ENCODE results near the gene SCAMP1. TPM values are rescaled to one million over a fixed set of nuclear protein-coding genes. Genes with fewer than 3 reads are reported as not detected.

The SCAMP1 gene
- total RNA-seq, 3 donors from 2014 or later = 31.2 to 52.0 (median 31.8) TPM

DNA sequence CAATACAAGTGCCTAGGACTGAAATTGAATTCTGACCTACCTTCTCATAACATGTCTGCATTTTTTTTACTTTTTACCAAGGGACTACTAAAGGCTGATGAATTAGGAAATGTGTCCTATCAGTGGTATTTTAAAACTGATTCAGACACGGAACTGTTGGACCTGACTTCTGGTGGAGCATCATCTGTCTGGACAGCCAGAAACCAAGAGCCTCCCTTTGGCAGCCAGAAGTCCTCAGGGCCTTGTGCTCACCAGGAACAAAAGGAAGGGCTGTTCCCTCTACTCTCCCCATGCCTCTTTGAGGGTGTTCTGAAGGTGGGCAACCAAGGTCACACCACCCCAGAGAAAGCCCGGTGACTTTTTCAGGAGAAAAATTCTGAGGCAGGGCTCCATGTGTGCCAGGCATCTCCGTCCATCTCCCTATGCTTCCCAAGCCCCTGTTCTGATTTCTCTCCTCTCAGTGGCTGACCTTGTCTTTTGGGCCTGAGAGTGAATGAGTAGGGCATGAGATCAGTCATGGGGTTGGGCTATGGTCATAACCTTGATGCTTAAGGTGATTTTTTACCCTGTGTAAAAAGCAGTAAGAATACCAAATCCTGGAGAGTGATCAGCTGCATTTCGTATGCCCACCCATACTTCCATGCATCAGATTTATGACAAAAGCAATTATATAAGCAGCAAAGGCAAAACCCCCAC lies 143.7 kb downstream of the SCAMP1 start:
- peaks cover 8 to 35% of the 10 kb centered on the region in 2 donors for H3K4me1 ChIP-seq
- no peaks in the 10 kb centered on the region for H3K9me3 ChIP-seq
- TF ChIP-seq, protein P1, sequence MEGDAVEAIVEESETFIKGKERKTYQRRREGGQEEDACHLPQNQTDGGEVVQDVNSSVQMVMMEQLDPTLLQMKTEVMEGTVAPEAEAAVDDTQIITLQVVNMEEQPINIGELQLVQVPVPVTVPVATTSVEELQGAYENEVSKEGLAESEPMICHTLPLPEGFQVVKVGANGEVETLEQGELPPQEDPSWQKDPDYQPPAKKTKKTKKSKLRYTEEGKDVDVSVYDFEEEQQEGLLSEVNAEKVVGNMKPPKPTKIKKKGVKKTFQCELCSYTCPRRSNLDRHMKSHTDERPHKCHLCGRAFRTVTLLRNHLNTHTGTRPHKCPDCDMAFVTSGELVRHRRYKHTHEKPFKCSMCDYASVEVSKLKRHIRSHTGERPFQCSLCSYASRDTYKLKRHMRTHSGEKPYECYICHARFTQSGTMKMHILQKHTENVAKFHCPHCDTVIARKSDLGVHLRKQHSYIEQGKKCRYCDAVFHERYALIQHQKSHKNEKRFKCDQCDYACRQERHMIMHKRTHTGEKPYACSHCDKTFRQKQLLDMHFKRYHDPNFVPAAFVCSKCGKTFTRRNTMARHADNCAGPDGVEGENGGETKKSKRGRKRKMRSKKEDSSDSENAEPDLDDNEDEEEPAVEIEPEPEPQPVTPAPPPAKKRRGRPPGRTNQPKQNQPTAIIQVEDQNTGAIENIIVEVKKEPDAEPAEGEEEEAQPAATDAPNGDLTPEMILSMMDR (IDR thresholded peaks at IDR 0.05) = no peak
- TF ChIP-seq POLR2AphosphoS5 (IDR thresholded peaks at IDR 0.05) = no peak
- TF ChIP-seq POLR2A (IDR thresholded peaks at IDR 0.05) = no peak
- no peaks in the 10 kb centered on the region for H3K36me3 ChIP-seq
- H3K27me3 ChIP-seq = no peaks in the 10 kb centered on the region
- DNase-seq (ENCODE audit: low spot score in 2 of 2) = no peak
- intact Hi-C loops (cut with DNase I; ENCODE audit: low total_unique reads) = no loop called here
- no peak overlapping the region for H3K4me3 ChIP-seq
- peak overlapping the region; percentile 84 to 89 for H3K27ac ChIP-seq

DNA sequence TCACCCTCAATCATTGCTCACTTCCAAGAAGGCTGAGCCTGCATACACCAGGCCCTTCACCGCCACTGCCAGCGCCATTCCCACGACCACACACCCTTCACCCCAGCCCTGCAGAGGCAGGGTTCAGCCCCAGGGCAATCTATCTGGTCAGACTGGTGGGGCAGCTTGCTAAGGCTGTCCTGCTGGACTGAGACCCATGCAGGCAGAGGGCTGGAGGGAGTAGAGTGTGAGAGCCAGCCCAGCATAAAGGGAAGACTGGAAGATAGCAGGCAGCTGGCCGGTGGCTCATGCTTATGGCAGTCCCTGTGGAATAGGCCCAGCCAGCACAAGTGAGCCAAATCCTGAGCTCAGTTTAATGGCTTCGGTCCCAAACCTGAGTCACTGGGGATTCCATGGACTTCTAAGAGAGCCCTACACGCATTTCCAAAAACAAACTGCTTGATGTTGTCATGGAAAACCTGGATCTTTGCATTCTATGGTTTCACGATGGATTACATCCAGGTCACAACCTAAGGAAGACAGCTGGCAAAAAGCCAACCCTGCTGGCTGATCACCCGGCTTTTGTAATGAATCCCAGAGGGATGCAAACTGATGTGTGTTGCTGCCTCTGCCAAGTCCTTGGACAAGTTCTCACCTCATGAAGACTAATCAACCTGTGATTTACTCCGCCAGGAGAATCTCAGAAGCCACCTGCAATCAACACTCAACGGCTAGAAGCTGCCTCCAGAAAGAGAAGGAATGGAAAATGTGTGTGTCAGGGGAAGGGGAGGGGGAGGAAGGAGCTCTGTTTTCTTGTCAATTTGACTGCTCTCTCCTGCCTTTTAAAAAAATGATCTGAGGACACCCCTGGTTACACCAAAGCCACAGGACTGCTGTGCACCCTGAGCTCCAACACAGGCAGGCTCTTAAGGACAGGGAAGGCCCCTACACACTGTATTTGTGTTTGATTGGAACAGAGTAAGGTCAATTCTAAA lies 144.6 kb downstream of the SCAMP1 start:
- Histone ChIP-seq H3K36me3 (no peaks in the 10 kb centered on the region), H3K4me1 (peaks cover 8 to 35% of the 10 kb centered on the region in 2 donors), H3K9me3 (no peaks in the 10 kb centered on the region), H3K4me3 (peak overlapping the region in 1 of 3 donors; percentile 2), H3K27me3 (no peaks in the 10 kb centered on the region), H3K27ac (peak overlapping the region; percentile 84 to 89)
- DNase-seq (ENCODE audit: low spot score in 2 of 2) = peak; percentile 76 to 86
- intact Hi-C loops (cut with DNase I; ENCODE audit: low total_unique reads) = no loop called here
- TF ChIP-seq POLR2AphosphoS5 (IDR thresholded peaks at IDR 0.05) (peak; percentile 57 to 64 (median 62)), POLR2A (IDR thresholded peaks at IDR 0.05) (no peak)

DNA sequence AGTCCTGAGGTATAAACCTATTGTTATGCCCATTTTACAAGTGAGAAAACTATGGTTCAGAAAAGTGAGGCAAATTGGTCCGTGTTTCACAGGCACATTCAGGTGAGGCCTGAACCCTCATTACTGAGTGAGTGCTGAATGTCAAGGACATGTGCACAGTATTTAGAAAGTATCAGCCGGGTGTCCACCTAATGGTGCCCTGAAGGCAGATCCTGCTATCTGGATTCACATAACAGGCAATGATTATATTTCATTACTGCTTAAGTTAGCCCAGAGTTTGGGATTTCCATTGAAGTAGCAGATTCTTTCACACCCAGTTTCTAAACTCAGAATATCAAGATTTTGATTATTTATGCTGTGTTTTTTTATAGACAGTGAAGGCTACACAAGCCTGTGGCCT lies 145.4 kb downstream of the SCAMP1 start:
- no peaks in the 10 kb centered on the region for H3K27me3 ChIP-seq
- H3K4me1 ChIP-seq = peaks cover 8 to 35% of the 10 kb centered on the region in 2 donors
- H3K36me3 ChIP-seq = no peaks in the 10 kb centered on the region
- H3K27ac ChIP-seq = peak overlapping the region; percentile 84 to 89
- DNase-seq (ENCODE audit: low spot score in 2 of 2) = no peak
- TF ChIP-seq POLR2AphosphoS5 (IDR thresholded peaks at IDR 0.05) = no peak
- TF ChIP-seq, protein P1 (IDR thresholded peaks at IDR 0.05) = no peak
- TF ChIP-seq POLR2A (IDR thresholded peaks at IDR 0.05) = no peak
- no peak overlapping the region for H3K4me3 ChIP-seq
- intact Hi-C loops (cut with DNase I; ENCODE audit: low total_unique reads) = no loop called here
- H3K9me3 ChIP-seq = no peaks in the 10 kb centered on the region

DNA sequence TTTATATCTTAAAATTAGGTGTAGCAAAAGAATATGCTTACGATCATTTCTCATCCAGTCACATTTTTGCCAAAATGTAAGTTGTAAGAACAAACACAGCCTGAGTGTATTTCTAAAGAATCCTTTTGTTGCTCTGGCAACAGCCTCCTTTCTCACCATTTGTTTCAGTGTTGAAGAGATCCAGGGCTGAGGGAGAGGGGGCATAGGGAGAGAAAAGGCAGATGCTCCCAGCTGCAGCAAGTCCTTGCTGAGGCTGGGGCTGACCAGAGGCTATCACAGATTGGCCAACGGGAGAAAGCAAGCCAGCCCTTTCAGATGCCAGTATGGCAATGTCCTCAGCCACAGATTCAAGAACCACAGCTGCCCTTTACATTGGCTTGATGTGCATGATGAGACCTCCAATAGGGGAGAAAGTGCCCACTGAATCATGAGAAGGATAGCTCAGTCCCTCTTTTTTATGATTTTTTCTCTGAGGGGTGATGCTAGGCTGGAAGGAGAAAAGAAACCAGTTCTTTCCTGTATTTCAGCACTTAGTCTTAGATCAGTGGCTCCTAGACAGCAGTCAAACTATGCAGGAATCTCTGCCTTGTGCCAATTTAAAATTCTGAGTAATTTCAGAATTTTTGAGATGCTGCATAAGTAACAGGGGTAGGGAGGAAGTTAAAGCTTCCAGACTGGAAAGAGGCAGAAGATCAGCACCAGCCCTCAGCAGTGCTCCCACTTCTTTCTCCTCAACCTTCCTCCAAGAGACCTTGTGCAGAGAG lies 146.0 kb downstream of the SCAMP1 start:
- TF ChIP-seq POLR2AphosphoS5 (IDR thresholded peaks at IDR 0.05) = no peak
- TF ChIP-seq, protein P1 (IDR thresholded peaks at IDR 0.05) = no peak
- TF ChIP-seq POLR2A (IDR thresholded peaks at IDR 0.05) = no peak
- DNase-seq (ENCODE audit: low spot score in 2 of 2) = no peak
- no peaks in the 10 kb centered on the region for H3K27me3 ChIP-seq
- no peaks in the 10 kb centered on the region for H3K9me3 ChIP-seq
- H3K36me3 ChIP-seq = no peaks in the 10 kb centered on the region
- no peak overlapping the region for H3K4me3 ChIP-seq
- peak overlapping the region; percentile 84 to 89 for H3K27ac ChIP-seq
- H3K4me1 ChIP-seq = peaks cover 8 to 35% of the 10 kb centered on the region in 2 donors
- intact Hi-C loops (cut with DNase I; ENCODE audit: low total_unique reads) = no loop called here

DNA sequence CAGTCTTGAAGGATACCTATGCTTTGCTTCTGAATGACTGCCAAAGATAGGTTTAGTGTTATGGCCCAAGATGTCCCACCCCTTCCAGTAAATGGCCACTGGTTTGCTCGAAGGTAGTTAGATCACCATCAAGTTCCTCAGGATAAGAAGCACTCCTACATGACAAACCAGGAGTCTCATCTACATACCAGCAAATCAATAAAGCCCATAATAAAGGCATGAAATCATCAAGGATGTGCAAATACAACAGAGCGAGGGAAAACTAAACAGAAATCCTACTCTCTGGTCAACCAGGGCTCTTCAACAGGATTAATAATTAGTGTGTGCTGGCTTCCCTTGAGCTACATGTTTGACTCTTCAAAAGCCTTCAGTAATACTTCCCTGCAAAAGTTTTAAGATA lies 147.1 kb downstream of the SCAMP1 start:
- Histone ChIP-seq H3K27me3 (no peaks in the 10 kb centered on the region), H3K4me3 (peak overlapping the region in 2 of 3 donors; percentile 9 to 55), H3K36me3 (no peaks in the 10 kb centered on the region), H3K9me3 (no peaks in the 10 kb centered on the region), H3K27ac (peak overlapping the region; percentile 54 to 89), H3K4me1 (peaks cover 8 to 28% of the 10 kb centered on the region in 2 donors)
- intact Hi-C loops (cut with DNase I; ENCODE audit: low total_unique reads) = no loop called here
- no peak for DNase-seq (ENCODE audit: low spot score in 2 of 2)
- TF ChIP-seq POLR2AphosphoS5 (IDR thresholded peaks at IDR 0.05) = no peak
- TF ChIP-seq, protein P1 (IDR thresholded peaks at IDR 0.05) = no peak
- no peak for TF ChIP-seq POLR2A (IDR thresholded peaks at IDR 0.05)

Measured in breast epithelium (tissue), 4 donors.